Motor neuron (in vitro differentiated cells): Measurements from ENCODE around the gene HINFP. TPM values are rescaled to one million over a fixed set of nuclear protein-coding genes. Genes with fewer than 3 reads are reported as not detected.
"Not testable (repeated sequence)": the region's sequence is repeated elsewhere in the genome, so short reads cannot be mapped to it uniquely, and the experiment has no call there.

Source experiments
- ATAC-seq, 8 experiments: fragments of 200-7000 bp; cut with Tn5 transposase; replicated peaks in 6 of 8; 2 replicates each; pipeline ENCODE4 v1.8.0; 2021; ENCODE audit warnings: mild to moderate bottlenecking in 8 of 8, moderate library complexity in 8 of 8
- H3K27ac ChIP-seq, 2 donors: fragments of 250-450 bp; sonication (Bioruptor Pico); 2 replicates each; pipeline ENCODE4 v1.9.0; 2021; ENCODE audit warnings: antibody characterized with exemption in 2 of 2, mild to moderate bottlenecking in 2 of 2, moderate library complexity in 1 of 2
- H3K4me1 ChIP-seq, 2 donors: fragments of 250-450 bp; sonication (Bioruptor Pico); replicated peaks in 1 of 2; 2 replicates each; pipeline ENCODE4 v1.6.1; 2021; ENCODE audit warnings: antibody characterized with exemption in 2 of 2, mild to moderate bottlenecking in 2 of 2, moderate library complexity in 1 of 2
- H3K4me3 ChIP-seq, 5 donors: fragments of 250-450 bp; sonication (Bioruptor Pico); 2 replicates each; pipeline ENCODE4 v1.9.0; 2021; ENCODE audit warnings: antibody characterized with exemption in 5 of 5, mild to moderate bottlenecking in 5 of 5, moderate library complexity in 4 of 5
- WGBS, 10 experiments: fragments of 450-650 bp; shearing (Covaris generic); methylation state at CpG; one replicate each; pipeline ENCODE4 v1.0.0; 2022; 5-methylcytosine and 5-hydroxymethylcytosine counted together
- in situ Hi-C, 9 experiments: fragments of 400-800 bp; cut with MboI; loops; one replicate each; pipeline ENCODE4 v1.15.0; 2021; ENCODE audit warnings: low sequenced_read_pairs in 9 of 9, low pct_unique_long_range_greater_than_20kb in 2 of 9; ENCODE audit not compliant: unreplicated experiment in 9 of 9
- total RNA-seq, 8 experiments: library from RNA; unstranded; fragments of 300-600 nt; gene quantifications; 2 replicates each; pipeline versions ENCODE4 v1.2.3 to v1.2.4, GENCODE V29; 2022

The HINFP gene
- total RNA-seq, 8 experiments from 2014 or later: 13.0 to 34.0 (median 28.2) TPM

GRCh38 chr11:119172513-119172912 is 51.1 kb downstream of the HINFP start:
- Histone ChIP-seq H3K4me1 (peaks cover 6 to 7% of the 10 kb centered on the region in 2 donors), H3K4me3 (no peak overlapping the region), H3K27ac (no peak overlapping the region)
- WGBS, 10 experiments: 67% methylated on average over 1 of the region's 2 CpGs; no CpG with 5 or more reads in 9 of the 10 experiments
- in situ Hi-C loops: no loop called here
- no peak for ATAC-seq

- Histone ChIP-seq H3K27ac (no peak overlapping the region), H3K4me1 (peaks cover 6 to 7% of the 10 kb centered on the region in 2 donors), H3K4me3 (no peak overlapping the region)
- WGBS, 10 experiments: 88 to 100% (median 97%) methylated on average over 2 to 8 of the region's 21 CpGs; no CpG with 5 or more reads in 7 of the 10 experiments
- ATAC-seq: no peak
- in situ Hi-C loops: no loop called here
These were observed 52.1 kb downstream of the HINFP start for GRCh38 chr11:119173453-119173852.

- peak in 7 of 8 experiments; percentile 39 to 91 (median 83) for ATAC-seq
- Histone ChIP-seq H3K4me3 (no peak overlapping the region), H3K27ac (peak overlapping the region; percentile 27 to 31), H3K4me1 (peaks cover 4 to 6% of the 10 kb centered on the region in 2 donors)
- 57 to 100% (median 92%) methylated on average over 2 to 6 of the region's 6 CpGs; no CpG with 5 or more reads in 3 of the 10 experiments for WGBS, 10 experiments
- in situ Hi-C loops: no loop called here
These were observed 54.2 kb downstream of the HINFP start for GRCh38 chr11:119175493-119176077.

GRCh38 chr11:119178166-119178680 is 56.8 kb downstream of the HINFP start:
- ATAC-seq: no peak
- H3K4me1 ChIP-seq: peaks cover 4 to 6% of the 10 kb centered on the region in 2 donors
- in situ Hi-C loops: no loop called here
- 0 to 100% (median 85%) methylated on average over 1 to 4 of the region's 4 CpGs for WGBS, 10 experiments
- H3K27ac ChIP-seq: no peak overlapping the region
- H3K4me3 ChIP-seq: no peak overlapping the region

GRCh38 chr11:119179342-119179741 is 58.0 kb downstream of the HINFP start:
- no peak overlapping the region for H3K27ac ChIP-seq
- no peak overlapping the region for H3K4me3 ChIP-seq
- in situ Hi-C loops: no loop called here
- peaks cover 4 to 6% of the 10 kb centered on the region in 2 donors for H3K4me1 ChIP-seq
- whole genome bisulfite sequencing, 10 experiments: 80 to 100% (median 81%) methylated on average over 1 to 4 of the region's 6 CpGs; no CpG with 5 or more reads in 3 of the 10 experiments
- no peak for ATAC-seq

GRCh38 chr11:119179983-119180382 is 58.6 kb downstream of the HINFP start:
- no peak for ATAC-seq
- H3K4me1 ChIP-seq: peaks cover 4 to 6% of the 10 kb centered on the region in 2 donors
- 80 to 100% methylated on average over 1 to 5 of the region's 10 CpGs; no CpG with 5 or more reads in 8 of the 10 experiments for WGBS, 10 experiments
- in situ Hi-C loops: no loop called here
- no peak overlapping the region for H3K27ac ChIP-seq
- no peak overlapping the region for H3K4me3 ChIP-seq

GRCh38 chr11:119180729-119181676 is 59.6 kb downstream of the HINFP start:
- in situ Hi-C loops: no loop called here
- 0 to 100% (median 80%) methylated on average over 1 to 4 of the region's 6 CpGs; no CpG with 5 or more reads in 5 of the 10 experiments for WGBS, 10 experiments
- Histone ChIP-seq H3K27ac (no peak overlapping the region), H3K4me1 (peaks cover 0 to 1% of the 10 kb centered on the region in 2 donors), H3K4me3 (no peak overlapping the region)
- peak in 1 of 8 experiments; percentile 37 for ATAC-seq

- no peak overlapping the region for H3K27ac ChIP-seq
- in situ Hi-C loops: no loop called here
- H3K4me3 ChIP-seq: no peak overlapping the region
- no peak for ATAC-seq
- H3K4me1 ChIP-seq: peaks cover 0 to 5% of the 10 kb centered on the region in 2 donors
- 80 to 100% (median 100%) methylated on average over 1 to 4 of the region's 17 CpGs; no CpG with 5 or more reads in 3 of the 10 experiments for WGBS, 10 experiments
These were observed 60.5 kb downstream of the HINFP start for GRCh38 chr11:119181677-119182412.

- H3K27ac ChIP-seq, ATAC-seq, in situ Hi-C loops, H3K4me1 ChIP-seq, H3K4me3 ChIP-seq: not testable (repeated sequence)
- 40 to 83% (median 59%) methylated on average over 2 to 6 of the region's 9 CpGs; no CpG with 5 or more reads in 3 of the 10 experiments for WGBS, 10 experiments
These were observed 63.0 kb downstream of the HINFP start for GRCh38 chr11:119184399-119184798.

Other genes with a start within 250 kb of the HINFP start
- under 1 TPM in 6 of 8 experiments, not detected in 2; 0.04 to 0.19 (median 0.11) TPM for gene CXCR5, start 237.7 kb upstream of the HINFP start, total RNA-seq
- gene BCL9L, start 195.7 kb upstream of the HINFP start, total RNA-seq: 10 to 100 TPM in 3 of 8 experiments, 1 to 10 TPM in 5; 3.3 to 55.5 (median 8.7) TPM
- under 1 TPM in 5 of 8 experiments, not detected in 3; 0.29 to 1.00 (median 0.45) TPM for gene UPK2, start 165.3 kb upstream of the HINFP start, total RNA-seq
- gene FOXR1, start 149.8 kb upstream of the HINFP start, total RNA-seq: not detected
- gene CENATAC, start 123.4 kb upstream of the HINFP start, total RNA-seq: 10 to 100 TPM; 13.0 to 65.0 (median 19.8) TPM
- 1,000 to 10,000 TPM in 7 of 8 experiments, 100 to 1,000 TPM in 1; 941 to 1,612 (median 1,244) TPM for gene RPS25, start 103.2 kb upstream of the HINFP start, total RNA-seq
- gene TRAPPC4, start 102.8 kb upstream of the HINFP start, total RNA-seq: 100 to 1,000 TPM in 4 of 8 experiments, 10 to 100 TPM in 4; 66.1 to 150 (median 105) TPM
- gene SLC37A4, start 90.7 kb upstream of the HINFP start, total RNA-seq: 10 to 100 TPM in 4 of 8 experiments, 1 to 10 TPM in 4; 6.1 to 18.8 (median 9.9) TPM
- 100 to 1,000 TPM in 5 of 8 experiments, 10 to 100 TPM in 3; 85.0 to 152 (median 116) TPM for gene HYOU1, start 64.4 kb upstream of the HINFP start, total RNA-seq
- gene VPS11, start 53.8 kb upstream of the HINFP start, total RNA-seq: 10 to 100 TPM; 11.8 to 39.0 (median 21.2) TPM
- gene HMBS, start 36.7 kb upstream of the HINFP start, total RNA-seq: 10 to 100 TPM in 5 of 8 experiments, 1 to 10 TPM in 3; 6.0 to 46.7 (median 16.1) TPM
- 10 to 100 TPM; 22.1 to 58.9 (median 36.5) TPM for gene DPAGT1, start 19.7 kb upstream of the HINFP start, total RNA-seq
- 10 to 100 TPM in 3 of 8 experiments, 1 to 10 TPM in 5; 4.7 to 17.7 (median 8.7) TPM for gene C2CD2L, start 14.2 kb upstream of the HINFP start, total RNA-seq
- 1 to 10 TPM in 5 of 8 experiments, under 1 TPM in 3; 0.36 to 3.3 (median 1.6) TPM for gene ABCG4, start 27.5 kb downstream of the HINFP start, total RNA-seq
- 10 to 100 TPM in 2 of 8 experiments, 1 to 10 TPM in 5, under 1 TPM in 1; 0.65 to 16.3 (median 2.3) TPM for gene NLRX1, start 47.1 kb downstream of the HINFP start, total RNA-seq
- 1 to 10 TPM in 2 of 8 experiments, under 1 TPM in 5, not detected in 1; 0.15 to 2.5 (median 0.29) TPM for gene NHERF4, start 63.9 kb downstream of the HINFP start, total RNA-seq
- gene CBL, start 84.8 kb downstream of the HINFP start, total RNA-seq: 10 to 100 TPM in 7 of 8 experiments, 1 to 10 TPM in 1; 5.1 to 19.3 (median 13.9) TPM
- 10 to 100 TPM in 4 of 8 experiments, 1 to 10 TPM in 4; 2.0 to 78.9 (median 10.4) TPM for gene MCAM, start 195.6 kb downstream of the HINFP start, total RNA-seq
- gene RNF26, start 212.9 kb downstream of the HINFP start, total RNA-seq: 10 to 100 TPM in 4 of 8 experiments, 1 to 10 TPM in 4; 5.7 to 26.5 (median 10.9) TPM
- gene C1QTNF5, start 219.3 kb downstream of the HINFP start, total RNA-seq: 10 to 100 TPM in 1 of 8 experiments, 1 to 10 TPM in 3, under 1 TPM in 3, not detected in 1; 0.54 to 27.8 (median 1.4) TPM
- under 1 TPM in 6 of 8 experiments, not detected in 2; 0.05 to 0.62 (median 0.12) TPM for gene MFRP, start 225.1 kb downstream of the HINFP start, total RNA-seq